ENCODE measurements around the gene NR6A1. TPM values are rescaled to one million over a fixed set of nuclear protein-coding genes. Genes with fewer than 3 reads are reported as not detected.

The NR6A1 gene
- polyA plus RNA-seq, 1 experiment: 0.10 TPM

DNA sequence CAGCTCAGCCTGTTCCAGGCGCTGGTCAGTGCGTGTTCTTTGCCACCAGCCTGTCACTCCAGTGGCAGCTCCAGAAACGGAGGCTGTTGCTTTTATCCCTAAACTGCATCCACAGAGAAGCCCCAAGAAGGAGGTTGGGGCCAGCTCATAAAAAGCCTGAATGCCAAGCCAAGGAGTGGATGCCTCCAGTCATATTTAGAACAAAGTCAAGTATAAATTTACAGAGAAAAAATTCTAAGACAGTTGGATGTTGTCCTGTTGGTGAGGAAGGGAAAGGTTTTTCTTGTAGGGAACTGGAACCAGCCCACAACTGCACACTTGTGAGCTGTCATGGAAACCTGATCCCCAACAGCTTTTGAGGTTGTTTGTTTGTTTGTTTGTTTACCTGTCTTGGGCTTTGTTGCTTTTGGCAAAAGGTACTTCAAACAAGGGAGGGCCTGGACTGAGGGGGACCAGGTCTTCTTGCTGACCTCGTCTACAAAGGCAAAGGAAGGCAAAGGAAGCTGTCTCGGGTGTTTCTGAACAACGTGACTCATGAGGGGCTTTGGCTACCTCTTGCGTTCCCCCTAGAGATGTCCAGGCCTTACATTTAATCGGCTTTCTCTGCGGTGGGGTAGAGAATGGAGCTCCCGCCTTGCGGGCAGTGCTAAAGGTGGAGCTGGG lies 42.5 kb upstream of the NR6A1 start:
- CTCF ChIA-PET: interaction anchor here (0.5 to 3.0 kb wide), 7 partner anchors 26 to 285 kb away, joined by 3 to 16 read pairs (median 6); partner anchors contain the start of genes NR6A1, OLFML2A and WDR38
- H3K9me3 ChIP-seq (ENCODE audit: control insufficient read depth, insufficient read depth, low read length): peaks cover 9% of the 10 kb centered on the region; the same call in 1 of the 2 replicates
- POLR2A ChIA-PET: interaction anchor here (0.9 kb wide), 1 partner anchor 39 kb away, joined by 3 read pairs; no protein-coding TSS in a partner anchor
- H3K27ac ChIP-seq (ENCODE audit: low read depth, low read length): peak overlapping the region; percentile 98
- no peak for TF ChIP-seq CTCF (IDR thresholded peaks at IDR 0.05; ENCODE audit: low read depth, low read length)
- DNase-seq (ENCODE audit: low read depth, low spot score): no peak
- H3K27me3 ChIP-seq (ENCODE audit: control insufficient read depth, insufficient read depth, low read length): no peaks in the 10 kb centered on the region
- H3K4me3 ChIP-seq (ENCODE audit: low read depth, low read length): no peak overlapping the region

- ChIA-PET CTCF (interaction anchor here (0.7 to 3.0 kb wide), 7 partner anchors 27 to 81 kb away, joined by 3 to 16 read pairs (median 7); partner anchors contain the start of genes NR6A1, OLFML2A and WDR38), POLR2A (interaction anchor here (3.4 kb wide), 1 partner anchor 33 kb away, joined by 27 read pairs; no protein-coding TSS in a partner anchor)
- TF ChIP-seq CTCF (IDR thresholded peaks at IDR 0.05; ENCODE audit: low read depth, low read length): no peak
- no peak for DNase-seq (ENCODE audit: low read depth, low spot score)
- Histone ChIP-seq H3K27ac (ENCODE audit: low read depth, low read length) (peak overlapping the region; percentile 98), H3K9me3 (ENCODE audit: control insufficient read depth, insufficient read depth, low read length) (peaks cover 9% of the 10 kb centered on the region; the same call in 1 of the 2 replicates), H3K4me3 (ENCODE audit: low read depth, low read length) (no peak overlapping the region), H3K27me3 (ENCODE audit: control insufficient read depth, insufficient read depth, low read length) (no peaks in the 10 kb centered on the region)
These were observed 41.9 kb upstream of the NR6A1 start for GRCh38 chr9:124813041-124813440.

DNA sequence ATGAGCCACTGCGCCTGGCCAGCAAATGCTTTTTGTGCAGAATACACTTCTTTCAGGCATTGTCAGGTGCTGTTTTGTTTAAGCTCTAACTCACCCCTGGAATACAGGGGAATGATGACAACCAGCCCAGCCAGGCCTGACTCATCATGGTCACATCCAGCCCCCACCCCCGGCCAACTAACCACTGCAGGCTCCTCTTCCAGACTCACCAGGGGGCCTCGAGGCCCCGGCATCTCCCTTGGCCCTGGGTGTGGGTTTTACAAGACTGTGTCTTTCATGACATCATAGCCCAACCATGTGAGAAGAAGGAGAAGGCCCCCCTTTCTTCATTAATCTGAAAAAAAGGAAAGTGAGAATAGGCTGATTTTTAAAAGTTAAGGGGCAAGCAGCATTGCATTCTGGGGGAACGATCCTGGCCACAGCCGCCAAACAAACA lies 41.3 kb upstream of the NR6A1 start:
- peak; percentile 18; the same call in 1 of the 2 replicates for TF ChIP-seq CTCF (IDR thresholded peaks at IDR 0.05; ENCODE audit: low read depth, low read length)
- H3K27me3 ChIP-seq (ENCODE audit: control insufficient read depth, insufficient read depth, low read length): no peaks in the 10 kb centered on the region
- DNase-seq (ENCODE audit: low read depth, low spot score): peak; percentile 95
- no peak overlapping the region for H3K4me3 ChIP-seq (ENCODE audit: low read depth, low read length)
- ChIA-PET POLR2A (interaction anchor here (0.5 to 3.4 kb wide), 7 partner anchors 11 to 38 kb away, joined by 3 to 27 read pairs (median 3); partner anchors contain the start of gene OLFML2A), CTCF (interaction anchor here (1.0 to 3.0 kb wide), 3 partner anchors 27 to 41 kb away, joined by 4 to 10 read pairs (median 7); partner anchors contain the start of gene WDR38)
- H3K9me3 ChIP-seq (ENCODE audit: control insufficient read depth, insufficient read depth, low read length): peaks cover 9% of the 10 kb centered on the region; the same call in 1 of the 2 replicates
- H3K27ac ChIP-seq (ENCODE audit: low read depth, low read length): peak overlapping the region; percentile 98

- Histone ChIP-seq H3K27ac (ENCODE audit: low read depth, low read length) (peak overlapping the region; percentile 98), H3K9me3 (ENCODE audit: control insufficient read depth, insufficient read depth, low read length) (peaks cover 9% of the 10 kb centered on the region; the same call in 1 of the 2 replicates), H3K4me3 (ENCODE audit: low read depth, low read length) (no peak overlapping the region), H3K27me3 (ENCODE audit: control insufficient read depth, insufficient read depth, low read length) (no peaks in the 10 kb centered on the region)
- peak; percentile 69 for DNase-seq (ENCODE audit: low read depth, low spot score)
- ChIA-PET POLR2A (interaction anchor here (0.6 to 3.4 kb wide), 6 partner anchors 18 to 33 kb away, joined by 3 to 27 read pairs (median 4); partner anchors contain the start of gene OLFML2A), CTCF (interaction anchor here (0.8 to 2.2 kb wide), 5 partner anchors 33 to 42 kb away, joined by 3 to 7 read pairs (median 4); partner anchors contain the start of genes NR6A1 and WDR38)
- TF ChIP-seq CTCF (IDR thresholded peaks at IDR 0.05; ENCODE audit: low read depth, low read length): no peak; the same call in 1 of the 2 replicates
These were observed 39.7 kb upstream of the NR6A1 start for GRCh38 chr9:124810663-124811355.
